Astrocyte of the spinal cord (primary cell): Measurements from ENCODE around the gene ZNF407.

Experiments used
- DNase-seq: peaks from one replicate; pipeline ENCODE4 v3.0.0; 2011; ENCODE audit warnings: low read depth, low spot score
- H3K4me3 ChIP-seq: 2 replicates; pipeline ENCODE4 v1.5.1; 2011; ENCODE audit warnings: low read depth, mild to moderate bottlenecking, low read length, moderate library complexity
- in situ Hi-C: cut with HindIII; loops from 2 replicates; pipeline ENCODE4 v1.10.0; 2017; ENCODE audit warnings: low sequenced_read_pairs
- TF ChIP-seq, protein P1 (sequence below): IDR thresholded peaks from 2 replicates; pipeline ENCODE4 v1.5.1; 2012; ENCODE audit warnings: low read depth, mild to moderate bottlenecking, low read length, inconsistent platforms

The ZNF407 gene

DNA sequence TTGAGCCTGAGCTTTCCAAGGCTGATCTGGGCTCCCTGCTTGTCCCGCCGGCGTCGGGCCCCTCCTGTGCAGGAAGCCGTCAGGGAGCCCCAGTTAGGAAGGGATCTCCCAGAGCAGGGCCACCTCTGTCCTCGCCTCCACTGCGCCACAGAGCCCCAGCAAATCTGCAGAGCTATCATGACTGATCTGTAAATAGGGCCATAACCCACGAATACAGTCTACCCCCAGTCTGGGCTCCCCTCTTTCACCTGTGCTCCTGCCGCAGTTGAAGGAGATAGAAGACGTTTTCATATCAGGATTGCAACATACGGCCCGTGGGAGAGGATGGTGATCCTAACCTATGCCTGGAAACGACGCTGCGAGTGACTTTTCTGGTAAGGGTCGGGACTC, 472.6 kb downstream of the ZNF407 start:
- in situ Hi-C loops: no loop called here
- DNase-seq: no peak
- no peak overlapping the region for H3K4me3 ChIP-seq
- TF ChIP-seq, protein P1, sequence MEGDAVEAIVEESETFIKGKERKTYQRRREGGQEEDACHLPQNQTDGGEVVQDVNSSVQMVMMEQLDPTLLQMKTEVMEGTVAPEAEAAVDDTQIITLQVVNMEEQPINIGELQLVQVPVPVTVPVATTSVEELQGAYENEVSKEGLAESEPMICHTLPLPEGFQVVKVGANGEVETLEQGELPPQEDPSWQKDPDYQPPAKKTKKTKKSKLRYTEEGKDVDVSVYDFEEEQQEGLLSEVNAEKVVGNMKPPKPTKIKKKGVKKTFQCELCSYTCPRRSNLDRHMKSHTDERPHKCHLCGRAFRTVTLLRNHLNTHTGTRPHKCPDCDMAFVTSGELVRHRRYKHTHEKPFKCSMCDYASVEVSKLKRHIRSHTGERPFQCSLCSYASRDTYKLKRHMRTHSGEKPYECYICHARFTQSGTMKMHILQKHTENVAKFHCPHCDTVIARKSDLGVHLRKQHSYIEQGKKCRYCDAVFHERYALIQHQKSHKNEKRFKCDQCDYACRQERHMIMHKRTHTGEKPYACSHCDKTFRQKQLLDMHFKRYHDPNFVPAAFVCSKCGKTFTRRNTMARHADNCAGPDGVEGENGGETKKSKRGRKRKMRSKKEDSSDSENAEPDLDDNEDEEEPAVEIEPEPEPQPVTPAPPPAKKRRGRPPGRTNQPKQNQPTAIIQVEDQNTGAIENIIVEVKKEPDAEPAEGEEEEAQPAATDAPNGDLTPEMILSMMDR: no peak

DNA sequence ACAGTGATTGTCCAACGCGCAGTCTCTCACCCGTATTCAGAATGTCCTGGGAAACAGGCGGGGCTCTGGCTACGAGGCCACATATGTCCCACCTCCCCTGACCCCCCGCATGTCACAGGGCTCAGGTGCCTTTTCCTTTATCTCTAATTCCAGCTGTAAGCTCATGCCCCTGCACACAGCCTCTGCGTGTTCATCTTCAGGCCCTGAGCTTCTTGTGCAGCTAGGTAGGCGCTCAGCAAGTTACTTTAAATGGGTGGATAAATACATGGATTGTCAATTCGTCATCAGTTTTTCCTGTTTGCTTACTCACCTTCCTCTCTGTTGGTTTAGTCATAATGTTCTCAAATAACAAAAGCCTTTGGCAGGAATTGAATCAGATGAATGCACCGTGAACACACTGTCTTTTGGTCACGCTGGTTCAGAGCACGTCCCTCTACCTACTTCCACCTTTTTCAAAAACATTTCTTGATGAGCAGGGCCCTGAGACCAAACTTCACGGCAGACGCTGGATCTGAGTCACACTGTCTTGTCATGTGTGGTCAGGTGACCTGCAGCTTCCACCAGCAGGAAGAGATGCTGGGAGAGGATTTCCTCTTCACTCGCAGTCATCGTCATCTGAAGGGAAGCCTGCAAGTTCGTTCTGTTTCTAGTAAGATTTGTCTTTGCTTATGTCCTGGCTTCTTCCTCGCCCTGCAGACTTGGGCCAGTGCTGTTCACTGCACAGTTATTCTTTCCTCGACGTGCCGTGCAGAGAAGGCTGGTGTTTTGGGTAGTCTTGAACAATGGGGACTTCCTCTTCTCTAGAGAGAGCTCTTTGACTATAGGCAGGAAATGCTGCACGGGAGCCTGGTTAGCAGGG, 473.2 kb downstream of the ZNF407 start:
- TF ChIP-seq, protein P1: no peak
- H3K4me3 ChIP-seq: peak overlapping the region; percentile 0
- in situ Hi-C loops: no loop called here
- DNase-seq: peak; percentile 86

DNA sequence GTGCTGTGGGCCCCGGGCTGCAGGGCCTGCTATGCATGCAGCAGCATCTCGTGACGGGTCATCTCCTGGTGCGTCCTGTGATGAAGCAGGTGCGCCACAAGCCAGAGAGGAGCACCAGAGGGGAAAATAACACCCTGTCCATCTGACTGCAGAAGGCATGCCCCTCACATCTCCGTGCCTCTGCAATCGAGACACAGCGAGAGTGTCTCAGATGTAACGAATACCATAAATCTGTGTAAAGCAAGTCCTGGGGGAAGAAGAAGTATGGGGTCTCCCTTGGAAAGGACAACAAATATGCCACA, 473.8 kb downstream of the ZNF407 start:
- no peak for DNase-seq
- in situ Hi-C loops: no loop called here
- no peak overlapping the region for H3K4me3 ChIP-seq
- TF ChIP-seq, protein P1: no peak

DNA sequence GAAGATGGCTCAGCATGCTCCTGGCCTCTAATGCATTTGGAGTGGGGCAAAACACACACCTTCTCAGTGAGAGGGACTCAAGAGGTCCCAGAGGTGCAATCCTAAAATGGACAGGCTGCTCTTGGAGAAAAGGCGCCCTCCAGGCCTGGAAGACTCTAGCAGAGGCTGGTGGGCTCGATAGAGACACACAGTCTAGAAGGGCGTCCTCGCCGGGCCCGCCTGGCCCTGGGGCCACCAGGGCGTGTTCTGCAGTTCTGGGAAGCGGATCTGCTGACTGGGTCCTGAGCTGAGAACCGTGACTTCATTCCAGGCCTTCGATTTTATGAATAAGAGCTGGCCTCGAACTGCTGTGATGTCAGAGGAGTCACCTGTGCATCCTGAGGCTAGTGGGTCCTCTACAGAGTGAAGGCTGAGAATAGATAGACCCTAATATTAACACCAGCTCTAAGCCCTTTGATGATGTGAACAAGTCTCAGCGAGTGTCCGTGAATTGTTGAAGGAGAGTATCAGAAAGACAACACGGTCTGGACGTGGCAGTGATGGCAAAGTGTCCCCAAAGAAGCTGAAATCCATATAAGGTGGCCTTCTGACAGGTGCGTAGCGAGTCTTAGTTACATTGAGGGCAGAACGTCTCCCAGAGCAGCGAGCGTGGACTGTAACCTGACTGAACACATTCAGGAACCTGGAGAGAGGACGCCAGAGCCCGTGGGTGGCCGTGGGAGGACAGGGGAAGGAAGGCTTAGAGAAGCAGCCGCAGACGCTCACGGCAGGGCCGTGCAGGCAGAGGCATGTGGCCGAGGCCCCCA, 474.4 kb downstream of the ZNF407 start:
- in situ Hi-C loops: no loop called here
- no peak overlapping the region for H3K4me3 ChIP-seq
- TF ChIP-seq, protein P1: no peak
- no peak for DNase-seq

DNA sequence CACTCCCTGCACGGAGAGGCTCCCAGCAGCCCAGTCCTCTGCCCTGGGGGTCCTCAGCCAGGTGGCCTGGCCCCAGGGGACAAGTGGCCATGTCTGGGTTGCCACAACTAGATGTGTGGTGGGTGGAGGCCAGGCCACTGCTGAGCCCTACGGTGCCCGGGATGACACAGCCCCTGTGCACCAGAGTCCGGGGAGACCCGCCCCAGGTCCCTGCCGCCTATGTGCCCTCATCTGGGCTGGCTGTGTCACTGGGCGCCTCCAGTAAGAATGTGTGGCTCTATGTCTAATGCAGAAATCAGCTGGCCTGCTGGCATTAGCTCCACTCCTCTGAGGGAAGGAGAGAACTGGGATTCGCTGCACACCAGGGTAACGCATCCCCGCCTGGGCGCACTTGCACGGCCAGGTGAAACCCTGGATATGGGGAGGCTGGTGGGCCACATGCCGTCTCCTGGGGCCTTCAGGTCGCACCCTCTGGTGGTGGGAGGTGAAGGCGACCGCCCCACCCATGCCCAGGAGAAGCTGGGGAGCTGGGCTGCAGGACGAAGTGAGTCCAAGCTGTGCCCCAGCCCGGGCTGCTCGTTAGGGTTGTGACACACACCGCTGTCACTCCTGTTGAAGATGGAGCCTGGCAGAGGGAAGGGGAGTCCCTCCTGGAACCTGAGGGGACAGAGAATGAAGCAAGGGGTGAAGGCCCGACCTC, 475.2 kb downstream of the ZNF407 start:
- in situ Hi-C loops: no loop called here
- H3K4me3 ChIP-seq: no peak overlapping the region
- DNase-seq: no peak
- TF ChIP-seq, protein P1: no peak

DNA sequence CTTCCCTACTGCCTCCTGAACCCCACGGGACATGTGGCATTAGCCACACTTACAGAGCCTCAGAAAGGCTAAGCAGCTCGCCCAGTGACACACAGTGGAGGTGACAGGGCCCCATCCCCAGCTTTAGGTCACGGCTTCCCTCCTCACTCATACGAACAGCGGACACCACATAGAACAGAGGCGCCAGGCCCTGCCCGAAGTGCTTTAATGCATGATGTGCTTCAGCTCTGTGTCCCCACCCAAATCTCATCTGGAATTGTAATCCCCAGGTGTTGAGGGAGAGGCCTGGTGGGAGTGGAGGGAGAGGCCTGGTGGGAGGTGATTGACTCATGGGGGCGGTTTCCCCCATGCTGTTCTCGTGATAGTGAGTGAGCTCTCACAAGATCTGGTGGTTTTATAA, 476.0 kb downstream of the ZNF407 start:
- TF ChIP-seq, protein P1: no peak
- in situ Hi-C loops: no loop called here
- DNase-seq: no peak
- H3K4me3 ChIP-seq: no peak overlapping the region
